Kidney (tissue), 14 donors: ENCODE results near the gene GALNT14. TPM values are rescaled to one million over a fixed set of nuclear protein-coding genes. Genes with fewer than 3 reads are reported as not detected.

Experiments
- DNase-seq, 5 donors: peaks; one replicate each; pipeline ENCODE4 v3.0.0-alpha.2; 2013 to 2020
- FAIRE-seq: peaks from 2 replicates; lab custom pipeline; 2012; peaks lifted over from hg19 to GRCh38; lab: Jason Lieb, UNC
- H3K27ac ChIP-seq, 2 donors: one replicate each; pipeline ENCODE4 v1.7.0; 2013; ENCODE audit warnings: low read depth in 2 of 2, low read length in 2 of 2, inconsistent platforms in 1 of 2
- H3K27me3 ChIP-seq: one replicate; pipeline ENCODE4 v1.7.1; 2013; ENCODE audit warnings: low read length, inconsistent platforms; ENCODE audit not compliant: control insufficient read depth, insufficient read depth
- H3K36me3 ChIP-seq, 3 donors: one replicate each; pipeline versions ENCODE4 v1.7.0 to v1.7.1; 2013; ENCODE audit warnings: low read length in 3 of 3, control low read depth in 1 of 3, inconsistent platforms in 1 of 3; ENCODE audit not compliant: insufficient read depth in 3 of 3, control insufficient read depth in 2 of 3
- H3K4me1 ChIP-seq, 3 donors: one replicate each; pipeline versions ENCODE4 v1.7.0 to v1.7.1; 2013; ENCODE audit warnings: low read length in 3 of 3, inconsistent platforms in 1 of 3, low read depth in 1 of 3; ENCODE audit not compliant: control insufficient read depth in 2 of 3, insufficient read depth in 2 of 3
- H3K4me3 ChIP-seq, 3 donors: one replicate each; pipeline versions ENCODE4 v1.7.0 to v1.8.1; 2013; ENCODE audit warnings: low read length in 3 of 3, control low read depth in 1 of 3, inconsistent platforms in 1 of 3
- H3K9ac ChIP-seq, 3 donors: one replicate each; pipeline versions ENCODE4 v1.7.0 to v1.7.1; 2013; ENCODE audit warnings: low read length in 3 of 3, control low read depth in 1 of 3, inconsistent platforms in 1 of 3
- H3K9me3 ChIP-seq, 3 donors: one replicate each; pipeline versions ENCODE4 v1.7.0 to v1.7.1; 2013; ENCODE audit warnings: low read length in 3 of 3, control low read depth in 1 of 3, inconsistent platforms in 1 of 3; ENCODE audit not compliant: control insufficient read depth in 2 of 3, insufficient read depth in 1 of 3
- CTCF ChIP-seq: IDR thresholded peaks from 3 replicates; pipeline ENCODE4 v1.5.1; 2012; ENCODE audit warnings: mild to moderate bottlenecking, moderate library complexity, borderline replicate concordance; ENCODE audit not compliant: insufficient read depth; ENCODE audit errors: extremely low read depth
- intact Hi-C: fragments of 100-400 bp; cut with DNase I; formaldehyde crosslinking; loops from one replicate; pipeline ENCODE4 v1.11.1; 2022
- polyA plus RNA-seq: library from polyadenylated mRNA; stranded (reverse); fragments of 350-450 nt; fragmentation: Illumina TruSeq; extraction: RNeasy Lipid Tissue Mini Kit (QIAGEN cat#74804); gene quantifications from one replicate; pipeline ENCODE4 v1.2.3, GENCODE V29; 2014; ENCODE audit warnings: low read depth, low replicate concordance; ENCODE audit not compliant: insufficient read depth
- total RNA-seq: library from RNA; stranded (reverse); fragmentation: NEBNext Ultra II Directional; extraction: Animal tissue kit (Norgen Biotek cat#: 25700); gene quantifications from one replicate; pipeline ENCODE4 v1.2.1, GENCODE V29; 2021
- donor health status: control.
- donor health status: control.
- donor health status: control.
- donor health status: control.
- donor health status: control.
- donor health status: DM: yes; HTN: yes; CAD: no.
- donor health status: Normal renal cell carcinoma (clear cell type).

Gene GALNT14
- total and polyA plus RNA-seq, 2 donors from 2014 or later, result 84.6 to 90.3 TPM

GRCh38 chr2:30985493-30986230 is 152.6 kb downstream of the GALNT14 start:
- H3K27ac ChIP-seq, result no peak overlapping the region
- DNase-seq, result peak in 1 of 5 donors; percentile 69
- FAIRE-seq, result no peak
- TF ChIP-seq CTCF, result no peak
- no peak overlapping the region for H3K9ac ChIP-seq
- H3K4me3 ChIP-seq, result no peak overlapping the region
- H3K9me3 ChIP-seq, result no peaks in the 10 kb centered on the region
- H3K27me3 ChIP-seq, result no peaks in the 10 kb centered on the region
- intact Hi-C loops, result no loop called here
- peaks cover 5 to 13% (median 5%) of the 10 kb centered on the region in 3 donors for H3K4me1 ChIP-seq
- H3K36me3 ChIP-seq, result peaks cover 0 to 9% (median 0%) of the 10 kb centered on the region in 3 donors

GRCh38 chr2:30984148-30984547 is 154.1 kb downstream of the GALNT14 start:
- Histone ChIP-seq H3K9ac (no peak overlapping the region), H3K9me3 (no peaks in the 10 kb centered on the region), H3K27ac (no peak overlapping the region), H3K4me1 (peaks cover 5 to 9% (median 5%) of the 10 kb centered on the region in 3 donors), H3K36me3 (peaks cover 0 to 9% (median 0%) of the 10 kb centered on the region in 3 donors), H3K27me3 (no peaks in the 10 kb centered on the region), H3K4me3 (no peak overlapping the region)
- DNase-seq (no peak), FAIRE-seq (no peak)
- intact Hi-C loops, result no loop called here
- no peak for TF ChIP-seq CTCF

GRCh38 chr2:30981510-30981909 is 156.7 kb downstream of the GALNT14 start:
- Histone ChIP-seq H3K9me3 (no peaks in the 10 kb centered on the region), H3K4me1 (peaks cover 2 to 18% (median 14%) of the 10 kb centered on the region in 3 donors), H3K9ac (no peak overlapping the region), H3K27ac (no peak overlapping the region), H3K4me3 (no peak overlapping the region), H3K27me3 (no peaks in the 10 kb centered on the region), H3K36me3 (peaks cover 0 to under 1% (median 0%) of the 10 kb centered on the region in 3 donors)
- peak in 3 of 5 donors; percentile 41 to 61 (median 59) for DNase-seq
- no peak for TF ChIP-seq CTCF
- intact Hi-C loops, result no loop called here
- FAIRE-seq, result no peak
